C4-2B (cell line): Measurements from ENCODE around the gene OLFM2.
"Not testable (repeated sequence)": the region's sequence is repeated elsewhere in the genome, so short reads cannot be mapped to it uniquely, and the experiment has no call there.

Experiments
- H3K27ac ChIP-seq: fragments of 450-650 bp; 2 replicates; pipeline ENCODE4 v1.5.1; 2017
- ZFX ChIP-seq: fragments of 450-650 bp; IDR thresholded peaks from 2 replicates; pipeline ENCODE4 v1.6.1; 2017
- TF ChIP-seq, protein P1 (sequence below): fragments of 450-650 bp; conservative IDR thresholded peaks from 2 replicates; pipeline ENCODE4 v1.5.1; 2017; ENCODE audit warnings: mild to moderate bottlenecking

OLFM2 gene

DNA sequence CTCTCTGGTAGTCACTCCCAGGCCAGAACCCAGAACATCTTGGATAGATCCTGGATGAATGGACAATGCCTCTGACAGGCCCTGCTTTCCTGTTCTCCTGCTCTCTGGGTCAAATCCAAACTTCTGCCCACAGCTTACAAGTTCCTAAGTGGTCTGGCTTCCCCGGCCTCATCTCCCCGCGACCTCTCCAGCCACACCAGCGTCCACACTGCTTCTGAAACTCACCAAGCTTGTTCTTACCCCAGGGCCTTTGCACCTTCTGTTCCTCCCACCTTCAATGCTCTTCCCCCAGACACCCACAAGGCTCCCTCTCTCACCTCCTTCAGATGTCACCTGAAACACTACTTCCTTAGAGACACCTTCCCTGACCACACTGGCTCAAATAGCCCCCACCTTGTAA is 3.5 kb downstream of the OLFM2 start:
- H3K27ac ChIP-seq: no peak overlapping the region
- TF ChIP-seq, protein P1, sequence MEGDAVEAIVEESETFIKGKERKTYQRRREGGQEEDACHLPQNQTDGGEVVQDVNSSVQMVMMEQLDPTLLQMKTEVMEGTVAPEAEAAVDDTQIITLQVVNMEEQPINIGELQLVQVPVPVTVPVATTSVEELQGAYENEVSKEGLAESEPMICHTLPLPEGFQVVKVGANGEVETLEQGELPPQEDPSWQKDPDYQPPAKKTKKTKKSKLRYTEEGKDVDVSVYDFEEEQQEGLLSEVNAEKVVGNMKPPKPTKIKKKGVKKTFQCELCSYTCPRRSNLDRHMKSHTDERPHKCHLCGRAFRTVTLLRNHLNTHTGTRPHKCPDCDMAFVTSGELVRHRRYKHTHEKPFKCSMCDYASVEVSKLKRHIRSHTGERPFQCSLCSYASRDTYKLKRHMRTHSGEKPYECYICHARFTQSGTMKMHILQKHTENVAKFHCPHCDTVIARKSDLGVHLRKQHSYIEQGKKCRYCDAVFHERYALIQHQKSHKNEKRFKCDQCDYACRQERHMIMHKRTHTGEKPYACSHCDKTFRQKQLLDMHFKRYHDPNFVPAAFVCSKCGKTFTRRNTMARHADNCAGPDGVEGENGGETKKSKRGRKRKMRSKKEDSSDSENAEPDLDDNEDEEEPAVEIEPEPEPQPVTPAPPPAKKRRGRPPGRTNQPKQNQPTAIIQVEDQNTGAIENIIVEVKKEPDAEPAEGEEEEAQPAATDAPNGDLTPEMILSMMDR: no peak
- TF ChIP-seq ZFX: no peak

DNA sequence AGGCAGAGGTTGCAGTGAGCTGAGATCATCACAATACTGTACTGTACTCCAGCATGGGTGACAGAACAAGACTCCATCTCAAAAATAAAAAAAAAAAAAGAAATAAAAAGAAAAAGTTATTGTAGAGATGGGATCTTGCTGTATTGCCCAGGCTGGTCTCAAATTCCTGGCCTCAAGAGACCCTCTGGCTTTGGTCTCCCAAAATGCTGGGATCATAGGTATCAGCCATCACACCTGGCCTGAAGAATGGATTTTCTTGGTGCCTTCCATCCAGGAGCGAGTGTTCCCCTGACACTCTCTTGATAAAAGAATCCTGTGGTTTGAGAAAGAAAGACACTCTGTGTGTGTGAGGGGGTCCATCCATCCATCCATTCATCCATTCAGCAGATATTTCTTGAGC is 4.7 kb downstream of the OLFM2 start:
- no peak overlapping the region for H3K27ac ChIP-seq
- TF ChIP-seq, protein P1: no peak
- no peak for TF ChIP-seq ZFX

DNA sequence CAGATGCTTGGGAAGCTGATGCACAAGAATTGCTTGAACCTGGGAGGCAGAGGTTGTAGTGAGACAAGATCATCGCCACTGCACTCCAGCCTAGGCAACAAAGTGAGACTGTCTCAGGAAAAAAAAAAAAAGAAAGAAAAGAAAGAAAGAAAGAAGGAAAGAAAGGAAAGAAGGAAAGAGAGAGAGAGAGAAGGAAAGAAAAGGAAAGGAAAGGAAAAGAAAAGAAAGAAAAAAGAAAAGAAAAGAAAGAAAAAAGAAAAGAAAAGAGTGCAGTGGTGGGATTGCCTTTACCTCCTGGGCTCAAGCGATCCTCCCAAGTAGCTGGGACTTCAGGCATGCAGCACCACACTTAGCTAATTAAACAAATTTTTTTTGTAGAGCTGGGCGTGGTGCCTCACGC is 12.9 kb downstream of the OLFM2 start:
- TF ChIP-seq, protein P1: no peak
- no peak for TF ChIP-seq ZFX
- no peak overlapping the region for H3K27ac ChIP-seq

DNA sequence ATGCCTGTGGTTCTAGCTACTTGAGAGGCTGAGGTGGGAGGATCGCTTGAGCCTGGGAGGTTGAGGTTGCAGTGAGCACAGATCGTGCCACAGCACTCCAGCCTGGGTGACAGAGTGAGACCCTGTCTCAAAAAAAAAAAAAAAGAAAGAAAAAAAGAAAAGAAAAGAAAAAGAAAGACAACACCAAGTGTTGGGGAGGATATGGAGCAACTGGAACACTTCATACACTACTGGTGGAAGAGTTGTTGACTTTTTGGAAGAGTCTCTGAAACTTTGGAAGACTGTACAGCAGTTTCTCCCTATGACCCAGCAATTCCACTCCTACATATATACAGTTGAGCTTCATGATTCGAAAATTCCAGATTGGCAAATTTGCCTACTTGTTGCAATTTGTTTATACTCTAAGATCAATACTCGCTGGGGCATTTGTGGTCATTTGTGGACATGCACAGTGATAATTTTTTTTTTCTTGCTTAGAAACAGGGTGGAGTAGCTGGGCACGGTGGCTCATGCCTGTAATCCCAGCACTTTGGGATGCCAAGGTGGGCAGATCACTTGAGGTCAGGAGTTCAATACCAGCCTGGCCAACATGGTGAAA is 13.4 kb downstream of the OLFM2 start:
- not testable (repeated sequence) for H3K27ac ChIP-seq

DNA sequence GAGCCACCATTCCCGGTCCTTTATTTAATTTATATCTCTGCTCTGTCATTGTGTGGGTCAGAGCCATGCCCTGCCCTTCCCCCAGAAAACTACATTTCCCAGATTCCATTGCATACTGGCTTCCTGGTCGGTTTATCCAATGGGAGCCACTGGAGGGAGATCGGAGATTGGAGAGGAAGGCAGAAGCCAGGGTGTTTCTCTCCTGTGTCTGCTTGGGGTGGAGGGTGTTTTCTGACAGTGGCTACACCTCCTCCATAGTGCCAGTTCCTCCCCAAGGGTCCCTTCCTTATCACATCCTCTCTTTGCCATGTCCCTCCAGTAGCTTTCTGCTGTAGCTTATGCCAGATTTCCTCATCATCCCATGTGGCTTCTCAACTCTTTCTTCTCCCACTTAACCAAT is 19.0 kb downstream of the OLFM2 start:
- no peak overlapping the region for H3K27ac ChIP-seq
- TF ChIP-seq, protein P1: no peak
- no peak for TF ChIP-seq ZFX

DNA sequence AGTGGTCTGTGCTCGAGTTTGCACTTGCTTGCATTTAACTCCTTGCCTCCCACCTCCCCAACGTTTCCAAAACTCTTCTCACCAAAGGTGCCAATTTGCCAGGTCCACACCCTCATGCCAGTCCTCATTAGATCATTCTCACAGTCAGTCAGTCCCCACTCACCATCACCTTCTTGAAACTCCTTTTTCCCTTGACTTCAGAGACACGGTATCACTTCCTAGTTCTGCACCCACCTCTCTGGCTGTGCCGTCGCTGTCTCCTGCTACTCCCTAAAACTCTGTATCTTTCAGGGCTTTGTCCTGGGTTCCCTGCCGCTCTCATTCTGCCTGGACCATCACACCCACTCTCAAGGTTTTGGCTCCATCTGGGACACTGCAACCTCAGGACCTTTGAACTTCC is 19.6 kb downstream of the OLFM2 start:
- TF ChIP-seq, protein P1: no peak
- TF ChIP-seq ZFX: no peak
- no peak overlapping the region for H3K27ac ChIP-seq

DNA sequence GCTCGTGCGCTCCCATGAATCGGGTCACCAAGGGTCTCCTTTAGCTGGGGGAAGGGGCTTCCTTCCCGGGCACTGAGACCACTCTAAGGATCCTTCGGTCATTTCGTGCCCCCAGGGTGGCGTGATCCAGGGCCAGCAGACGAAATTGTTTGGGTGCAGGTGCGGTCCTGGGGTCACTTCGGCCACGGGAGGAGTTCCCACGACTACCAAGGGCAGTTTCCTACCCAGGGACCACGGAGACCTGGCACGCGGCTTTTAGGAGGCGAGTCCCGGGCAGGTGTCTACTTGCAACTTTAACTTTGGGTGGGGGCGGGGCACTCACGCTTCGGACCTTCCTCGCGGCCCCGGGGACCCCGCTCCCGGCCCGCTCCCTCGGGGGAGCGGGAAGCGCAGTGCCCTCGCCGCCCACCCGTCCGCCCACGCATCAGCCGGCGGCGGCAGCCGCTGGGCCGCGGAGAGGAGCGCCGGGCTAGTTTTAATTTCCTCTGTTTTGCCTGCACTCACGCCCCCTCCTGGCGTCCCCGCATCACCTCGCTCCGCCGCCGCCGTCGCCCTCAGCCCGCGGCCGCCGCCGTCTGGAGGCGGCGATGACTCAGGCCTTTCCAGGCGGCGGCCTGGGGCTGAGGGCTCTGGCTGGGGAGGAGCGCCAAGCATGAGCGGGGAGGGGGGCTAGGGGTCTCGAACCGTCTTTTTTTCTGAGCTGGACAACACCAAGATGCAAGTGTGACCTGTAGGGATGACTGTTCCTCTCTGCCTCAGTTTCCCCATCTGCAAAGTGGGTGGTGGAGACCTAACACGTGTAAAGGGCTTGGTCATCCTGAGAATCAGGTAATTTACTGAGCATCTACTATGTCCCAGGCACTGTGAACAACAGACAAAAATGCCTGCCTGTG is 21.8 kb downstream of the OLFM2 start:
- no peak for TF ChIP-seq ZFX
- TF ChIP-seq, protein P1: peak; percentile 92
- H3K27ac ChIP-seq: peak overlapping the region; percentile 42

DNA sequence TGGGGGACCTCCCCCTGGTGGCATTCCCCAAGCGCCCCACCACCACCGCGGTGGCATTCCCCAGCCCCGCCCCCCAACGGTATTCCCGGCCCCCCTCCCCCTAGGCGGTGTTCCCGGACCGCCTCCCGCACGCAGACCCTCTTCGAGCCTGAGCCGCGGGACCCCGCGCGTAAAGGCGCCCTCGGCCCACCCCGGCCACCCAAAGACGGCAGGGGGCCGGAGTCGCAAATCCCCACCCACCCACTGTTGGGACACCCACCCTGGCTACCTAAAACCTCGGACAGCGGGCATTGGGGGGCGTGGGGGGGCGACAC is 22.4 kb downstream of the OLFM2 start:
- TF ChIP-seq, protein P1: no peak
- no peak for TF ChIP-seq ZFX
- peak overlapping the region; percentile 42 for H3K27ac ChIP-seq
